Subcutaneous adipose tissue (tissue), 4 donors: ENCODE data around the gene SECISBP2. TPM values are rescaled to one million over a fixed set of nuclear protein-coding genes. Genes with fewer than 3 reads are reported as not detected.

ENCODE experiments used
- CTCF ChIP-seq: fragments of 450-650 bp; IDR thresholded peaks from one replicate; pipeline ENCODE4 v1.5.1; 2016; ENCODE audit warnings: low read depth, mild to moderate bottlenecking, control low read depth, antibody characterized with exemption, moderate library complexity
- total RNA-seq, 4 donors: library from RNA; depleted of rRNA; stranded (reverse); fragments of >200 nt; gene quantifications; one replicate each; pipeline ENCODE4 v1.1.0, GENCODE V29; 2016

Gene SECISBP2
- 10 to 100 TPM; 44.4 to 71.0 (median 55.1) TPM for total RNA-seq

- TF ChIP-seq CTCF, result no peak
Observed at GRCh38 chr9:89318123-89319014, at the start of gene SECISBP2. TSS of gene SECISBP2 (plus strand) at chr9:89318500. CDS start at chr9:89318577, 77 bp downstream.

- no peak for TF ChIP-seq CTCF
Observed at GRCh38 chr9:89273528-89274279, 44.6 kb upstream of the SECISBP2 start.

GRCh38 chr9:89274838-89275237 is 43.5 kb upstream of the SECISBP2 start:
- TF ChIP-seq CTCF, result no peak

GRCh38 chr9:89277043-89277442 is 41.3 kb upstream of the SECISBP2 start:
- no peak for TF ChIP-seq CTCF

- TF ChIP-seq CTCF, result no peak
Observed at GRCh38 chr9:89277454-89277853, 40.8 kb upstream of the SECISBP2 start.

GRCh38 chr9:89278551-89278950 is 39.7 kb upstream of the SECISBP2 start:
- no peak for TF ChIP-seq CTCF

- no peak for TF ChIP-seq CTCF
Observed at GRCh38 chr9:89278997-89279739, 39.1 kb upstream of the SECISBP2 start.
